Endothelial cell (in vitro differentiated cells): ENCODE data around the gene PIK3R1. TPM values are rescaled to one million over a fixed set of nuclear protein-coding genes. Genes with fewer than 3 reads are reported as not detected.

Experiments
- DNase-seq: peaks from one replicate; pipeline ENCODE4 v3.0.0; 2021; ENCODE audit warnings: low spot score
- H3K27ac Mint-ChIP-seq: one replicate; pipeline ENCODE4 v1.8.0; 2021; ENCODE audit warnings: mixed read lengths, inconsistent platforms; ENCODE audit not compliant: unreplicated experiment
- H3K27me3 Mint-ChIP-seq: one replicate; pipeline ENCODE4 v1.8.0; 2021; ENCODE audit warnings: mild to moderate bottlenecking, moderate library complexity, mixed read lengths, inconsistent platforms; ENCODE audit not compliant: unreplicated experiment
- H3K36me3 Mint-ChIP-seq: one replicate; pipeline ENCODE4 v1.8.0; 2021; ENCODE audit warnings: mild to moderate bottlenecking, low read depth, mixed read lengths, inconsistent platforms; ENCODE audit not compliant: unreplicated experiment
- H3K4me1 Mint-ChIP-seq: one replicate; pipeline ENCODE4 v1.8.0; 2021; ENCODE audit warnings: mild to moderate bottlenecking, mixed read lengths, inconsistent platforms; ENCODE audit not compliant: unreplicated experiment
- H3K4me3 Mint-ChIP-seq: one replicate; pipeline ENCODE4 v1.8.0; 2021; ENCODE audit warnings: mild to moderate bottlenecking, mixed read lengths, inconsistent platforms; ENCODE audit not compliant: unreplicated experiment
- H3K9me3 Mint-ChIP-seq: one replicate; pipeline ENCODE4 v1.8.0; 2021; ENCODE audit warnings: mixed read lengths, inconsistent platforms; ENCODE audit not compliant: unreplicated experiment
- total RNA-seq: library from RNA; stranded (reverse); fragmentation: NEBNext Ultra II Directional; extraction: Animal tissue kit (Norgen Biotek cat#: 25700); gene quantifications from one replicate; pipeline ENCODE4 v1.2.1, GENCODE V29; 2021; ENCODE audit not compliant: unreplicated experiment
- TF ChIP-seq, protein P1 (sequence below): fragments of 200-600 bp; sonication (generic); IDR thresholded peaks from one replicate; pipeline ENCODE4 v1.5.0; 2021; ENCODE audit warnings: antibody characterized with exemption; ENCODE audit not compliant: unreplicated experiment

PIK3R1 gene
- total RNA-seq, 1 donor from 2014 or later = 37.1 TPM

- H3K27me3 Mint-ChIP-seq = no peaks in the 10 kb centered on the region
- H3K4me3 Mint-ChIP-seq = no peak overlapping the region
- no peaks in the 10 kb centered on the region for H3K9me3 Mint-ChIP-seq
- H3K36me3 Mint-ChIP-seq = peaks cover 33% of the 10 kb centered on the region
- H3K27ac Mint-ChIP-seq = no peak overlapping the region
- DNase-seq = no peak
- TF ChIP-seq, protein P1, sequence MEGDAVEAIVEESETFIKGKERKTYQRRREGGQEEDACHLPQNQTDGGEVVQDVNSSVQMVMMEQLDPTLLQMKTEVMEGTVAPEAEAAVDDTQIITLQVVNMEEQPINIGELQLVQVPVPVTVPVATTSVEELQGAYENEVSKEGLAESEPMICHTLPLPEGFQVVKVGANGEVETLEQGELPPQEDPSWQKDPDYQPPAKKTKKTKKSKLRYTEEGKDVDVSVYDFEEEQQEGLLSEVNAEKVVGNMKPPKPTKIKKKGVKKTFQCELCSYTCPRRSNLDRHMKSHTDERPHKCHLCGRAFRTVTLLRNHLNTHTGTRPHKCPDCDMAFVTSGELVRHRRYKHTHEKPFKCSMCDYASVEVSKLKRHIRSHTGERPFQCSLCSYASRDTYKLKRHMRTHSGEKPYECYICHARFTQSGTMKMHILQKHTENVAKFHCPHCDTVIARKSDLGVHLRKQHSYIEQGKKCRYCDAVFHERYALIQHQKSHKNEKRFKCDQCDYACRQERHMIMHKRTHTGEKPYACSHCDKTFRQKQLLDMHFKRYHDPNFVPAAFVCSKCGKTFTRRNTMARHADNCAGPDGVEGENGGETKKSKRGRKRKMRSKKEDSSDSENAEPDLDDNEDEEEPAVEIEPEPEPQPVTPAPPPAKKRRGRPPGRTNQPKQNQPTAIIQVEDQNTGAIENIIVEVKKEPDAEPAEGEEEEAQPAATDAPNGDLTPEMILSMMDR = no peak
- no peaks in the 10 kb centered on the region for H3K4me1 Mint-ChIP-seq
Observed at GRCh38 chr5:68296895-68297294, 81.3 kb downstream of the PIK3R1 start.

- Mint-ChIP-seq H3K4me1 (no peaks in the 10 kb centered on the region), H3K4me3 (no peak overlapping the region), H3K36me3 (peaks cover 29% of the 10 kb centered on the region), H3K9me3 (no peaks in the 10 kb centered on the region), H3K27ac (no peak overlapping the region), H3K27me3 (no peaks in the 10 kb centered on the region)
- TF ChIP-seq, protein P1 = no peak
- no peak for DNase-seq
Observed at GRCh38 chr5:68297656-68298055, 82.1 kb downstream of the PIK3R1 start.

GRCh38 chr5:68298479-68298878, 82.9 kb downstream of the PIK3R1 start:
- H3K27me3 Mint-ChIP-seq = no peaks in the 10 kb centered on the region
- peaks cover 29% of the 10 kb centered on the region for H3K36me3 Mint-ChIP-seq
- TF ChIP-seq, protein P1 = no peak
- no peak overlapping the region for H3K4me3 Mint-ChIP-seq
- H3K27ac Mint-ChIP-seq = no peak overlapping the region
- no peaks in the 10 kb centered on the region for H3K9me3 Mint-ChIP-seq
- H3K4me1 Mint-ChIP-seq = peaks cover 4% of the 10 kb centered on the region
- no peak for DNase-seq

DNA sequence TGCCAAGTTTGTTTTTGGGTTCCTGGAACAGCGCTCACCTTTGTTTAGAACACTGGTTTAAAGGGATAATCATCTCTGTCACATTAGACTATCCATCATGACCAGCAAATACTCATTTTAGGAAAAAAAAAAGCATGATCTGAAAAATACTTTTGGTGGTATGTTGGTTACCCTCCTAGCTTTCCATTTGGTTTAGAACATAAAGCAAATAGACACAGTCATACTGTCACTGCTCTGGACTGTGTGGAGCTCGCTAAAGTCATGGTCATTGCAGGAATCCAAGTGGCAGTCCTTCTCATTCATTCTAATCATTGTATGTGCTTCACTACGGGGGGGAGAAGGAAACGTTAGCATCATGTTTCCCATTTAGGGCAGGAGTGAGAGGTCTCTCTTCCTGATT, 83.5 kb downstream of the PIK3R1 start:
- Mint-ChIP-seq H3K9me3 (no peaks in the 10 kb centered on the region), H3K27ac (no peak overlapping the region), H3K4me1 (peaks cover 4% of the 10 kb centered on the region), H3K36me3 (peaks cover 29% of the 10 kb centered on the region), H3K4me3 (no peak overlapping the region), H3K27me3 (no peaks in the 10 kb centered on the region)
- TF ChIP-seq, protein P1 = no peak
- DNase-seq = no peak

GRCh38 chr5:68299575-68299974, 84.0 kb downstream of the PIK3R1 start:
- no peak overlapping the region for H3K27ac Mint-ChIP-seq

More at GRCh38 chr5:68299575-68299974, 84.0 kb downstream of the PIK3R1 start:
- H3K4me3 Mint-ChIP-seq = no peak overlapping the region
- H3K36me3 Mint-ChIP-seq = peaks cover 26% of the 10 kb centered on the region
- H3K27me3 Mint-ChIP-seq = no peaks in the 10 kb centered on the region
- no peak for DNase-seq
- H3K4me1 Mint-ChIP-seq = peaks cover 4% of the 10 kb centered on the region
- H3K9me3 Mint-ChIP-seq = no peaks in the 10 kb centered on the region
- TF ChIP-seq, protein P1 = no peak
